Effector memory CD4-positive, alpha-beta T cell (primary cell): ENCODE measurements around the gene CHMP5.

ENCODE experiments used
- DNase-seq, 3 donors: peaks; one replicate each; pipeline ENCODE4 v3.0.0-alpha.2; 2020
- H3K27ac ChIP-seq: 2 replicates; pipeline ENCODE4 v1.7.0; 2013; ENCODE audit warnings: mild to moderate bottlenecking, low read length, moderate library complexity; ENCODE audit not compliant: insufficient read depth, poor library complexity, severe bottlenecking
- H3K27me3 ChIP-seq: replicated peaks from 2 replicates; pipeline ENCODE4 v1.7.0; 2013; ENCODE audit warnings: mild to moderate bottlenecking, low read length; ENCODE audit not compliant: insufficient read depth, control insufficient read depth, poor library complexity, severe bottlenecking
- H3K36me3 ChIP-seq: 2 replicates; pipeline ENCODE4 v1.7.0; 2013; ENCODE audit warnings: mild to moderate bottlenecking, low read length, moderate library complexity; ENCODE audit not compliant: control insufficient read depth, insufficient read depth
- H3K4me1 ChIP-seq: 2 replicates; pipeline ENCODE4 v1.7.0; 2013; ENCODE audit warnings: low read length, mild to moderate bottlenecking; ENCODE audit not compliant: control insufficient read depth, insufficient read depth, poor library complexity, severe bottlenecking
- H3K4me3 ChIP-seq: 2 replicates; pipeline ENCODE4 v1.7.0; 2013; ENCODE audit warnings: low read length, low read depth, mild to moderate bottlenecking; ENCODE audit not compliant: insufficient read depth, poor library complexity, severe bottlenecking
- H3K9me3 ChIP-seq: 2 replicates; pipeline ENCODE4 v1.7.0; 2013; ENCODE audit warnings: mild to moderate bottlenecking, low read length, moderate library complexity; ENCODE audit not compliant: control insufficient read depth

CHMP5 gene

GRCh38 chr9:33273266-33273971 is 8.6 kb downstream of the CHMP5 start:
- H3K4me1 ChIP-seq, result no peaks in the 10 kb centered on the region
- H3K36me3 ChIP-seq, result peaks cover 61% of the 10 kb centered on the region
- DNase-seq, result no peak
- no peak overlapping the region for H3K4me3 ChIP-seq
- no peak overlapping the region for H3K27ac ChIP-seq
- H3K9me3 ChIP-seq, result no peaks in the 10 kb centered on the region
- no peaks in the 10 kb centered on the region for H3K27me3 ChIP-seq

- no peak overlapping the region for H3K27ac ChIP-seq
- H3K4me3 ChIP-seq, result no peak overlapping the region
- H3K36me3 ChIP-seq, result peaks cover 62% of the 10 kb centered on the region
- H3K9me3 ChIP-seq, result no peaks in the 10 kb centered on the region
- no peak for DNase-seq
- H3K4me1 ChIP-seq, result no peaks in the 10 kb centered on the region
- H3K27me3 ChIP-seq, result no peaks in the 10 kb centered on the region
Measured at GRCh38 chr9:33273972-33274328, 9.1 kb downstream of the CHMP5 start.

GRCh38 chr9:33277484-33277883 is 12.6 kb downstream of the CHMP5 start:
- Histone ChIP-seq H3K27ac (no peak overlapping the region), H3K9me3 (no peaks in the 10 kb centered on the region), H3K4me1 (no peaks in the 10 kb centered on the region), H3K36me3 (peaks cover 73% of the 10 kb centered on the region), H3K4me3 (no peak overlapping the region), H3K27me3 (no peaks in the 10 kb centered on the region)
- no peak for DNase-seq

- no peak overlapping the region for H3K27ac ChIP-seq
- H3K4me1 ChIP-seq, result peaks cover 5% of the 10 kb centered on the region
- H3K36me3 ChIP-seq, result peaks cover 22% of the 10 kb centered on the region
- H3K4me3 ChIP-seq, result no peak overlapping the region
- no peaks in the 10 kb centered on the region for H3K9me3 ChIP-seq
- no peaks in the 10 kb centered on the region for H3K27me3 ChIP-seq
- DNase-seq, result no peak
Measured at GRCh38 chr9:33285502-33285901, 20.7 kb downstream of the CHMP5 start.

- Histone ChIP-seq H3K27ac (no peak overlapping the region), H3K36me3 (peaks cover 8% of the 10 kb centered on the region), H3K4me1 (peaks cover 8% of the 10 kb centered on the region), H3K27me3 (no peaks in the 10 kb centered on the region), H3K4me3 (no peak overlapping the region), H3K9me3 (no peaks in the 10 kb centered on the region)
- no peak for DNase-seq
Measured at GRCh38 chr9:33287087-33287490, 22.2 kb downstream of the CHMP5 start.

GRCh38 chr9:33288235-33288634 is 23.4 kb downstream of the CHMP5 start:
- peaks cover 8% of the 10 kb centered on the region for H3K4me1 ChIP-seq
- peaks cover 4% of the 10 kb centered on the region for H3K36me3 ChIP-seq
- no peak overlapping the region for H3K27ac ChIP-seq
- H3K9me3 ChIP-seq, result no peaks in the 10 kb centered on the region
- H3K4me3 ChIP-seq, result no peak overlapping the region
- H3K27me3 ChIP-seq, result no peaks in the 10 kb centered on the region
- no peak for DNase-seq

GRCh38 chr9:33288828-33289483 is 24.1 kb downstream of the CHMP5 start:
- Histone ChIP-seq H3K27ac (peak overlapping the region; percentile 96), H3K9me3 (no peaks in the 10 kb centered on the region), H3K4me3 (no peak overlapping the region), H3K4me1 (peaks cover 8% of the 10 kb centered on the region), H3K27me3 (no peaks in the 10 kb centered on the region), H3K36me3 (peaks cover 3% of the 10 kb centered on the region)
- no peak for DNase-seq

GRCh38 chr9:33289496-33289895 is 24.6 kb downstream of the CHMP5 start:
- DNase-seq, result no peak
- H3K36me3 ChIP-seq, result peaks cover 2% of the 10 kb centered on the region
- peak overlapping the region; percentile 96 for H3K27ac ChIP-seq
- H3K4me1 ChIP-seq, result peaks cover 8% of the 10 kb centered on the region
- peak overlapping the region; percentile 51 for H3K4me3 ChIP-seq
- H3K27me3 ChIP-seq, result no peaks in the 10 kb centered on the region
- no peaks in the 10 kb centered on the region for H3K9me3 ChIP-seq

GRCh38 chr9:33289936-33290246 is 25.0 kb downstream of the CHMP5 start:
- H3K36me3 ChIP-seq, result peaks cover 6% of the 10 kb centered on the region
- no peaks in the 10 kb centered on the region for H3K27me3 ChIP-seq
- DNase-seq, result no peak
- peaks cover 8% of the 10 kb centered on the region for H3K4me1 ChIP-seq
- peak overlapping the region; percentile 51 for H3K4me3 ChIP-seq
- H3K27ac ChIP-seq, result peak overlapping the region; percentile 96
- H3K9me3 ChIP-seq, result no peaks in the 10 kb centered on the region

GRCh38 chr9:33290247-33291030 is 25.6 kb downstream of the CHMP5 start, which contains the start of gene NFX1:
Gene NFX1 (plus strand): TSS chr9:33290516. CDS start chr9:33290573, 57 bp downstream.
- Histone ChIP-seq H3K36me3 (peaks cover 9% of the 10 kb centered on the region), H3K27me3 (no peaks in the 10 kb centered on the region), H3K4me3 (peak within 1 kb of the TSS; percentile 51), H3K9me3 (no peaks in the 10 kb centered on the region), H3K27ac (peak within 1 kb of the TSS; percentile 96), H3K4me1 (peaks cover 8% of the 10 kb centered on the region)
- DNase-seq, result peak; percentile 98 to 99 (median 99)
